GM12878 (cell line): ENCODE results near the gene ANKRD6. TPM values are rescaled to one million over a fixed set of nuclear protein-coding genes. Genes with fewer than 3 reads are reported as not detected.

Experiments used
- ASH2L ChIP-seq: fragments of 300-600, 200-600 bp; sonication (generic); IDR thresholded peaks from 2 replicates; pipeline ENCODE4 v1.6.1; 2017; ENCODE audit warnings: low read depth, mild to moderate bottlenecking, borderline replicate concordance
- BACH1 ChIP-seq: fragments of 450-650 bp; IDR thresholded peaks from 2 replicates; pipeline ENCODE4 v1.6.1; 2017; ENCODE audit warnings: mild to moderate bottlenecking, borderline replicate concordance
- CBX5 ChIP-seq: sonication (generic); IDR thresholded peaks from 2 replicates; pipeline ENCODE4 v1.6.1; 2016; ENCODE audit warnings: low read depth, moderate library complexity, mild to moderate bottlenecking, inconsistent platforms
- EP300 ChIP-seq, 2 experiments: fragments of 150-350 bp in 1 of 2; IDR thresholded peaks; 2 replicates each; pipeline ENCODE4 v1.6.1; 2011 to 2012; ENCODE audit warnings: low read depth in 2 of 2, low read length in 2 of 2, borderline replicate concordance in 1 of 2, improper control_type of control experiment in 1 of 2, inconsistent platforms in 1 of 2; ENCODE audit not compliant: control insufficient read depth in 1 of 2
- FOXM1 ChIP-seq: IDR thresholded peaks from 2 replicates; pipeline ENCODE4 v1.6.1; 2012; ENCODE audit warnings: low read depth, mild to moderate bottlenecking, inconsistent platforms, low read length, moderate library complexity
- HDGF ChIP-seq: fragments of 450-650 bp; IDR thresholded peaks from 2 replicates; pipeline ENCODE4 v1.6.1; 2016; ENCODE audit warnings: antibody characterized with exemption
- MYB ChIP-seq: fragments of 150-350 bp; IDR thresholded peaks from 2 replicates; pipeline ENCODE4 v1.6.1; 2014; ENCODE audit warnings: mild to moderate bottlenecking, low read depth, low read length, borderline replicate concordance
- NFIC ChIP-seq: IDR thresholded peaks from 2 replicates; pipeline ENCODE4 v1.6.1; 2012; ENCODE audit warnings: low read depth, mild to moderate bottlenecking, inconsistent platforms, low read length, moderate library complexity
- NR2F1 ChIP-seq: fragments of 450-650 bp; conservative IDR thresholded peaks from 2 replicates; pipeline ENCODE4 v1.6.1; 2017; ENCODE audit warnings: mild to moderate bottlenecking
- SMAD1 ChIP-seq: fragments of 450-650 bp; IDR thresholded peaks from 2 replicates; pipeline ENCODE4 v1.6.1; 2018; ENCODE audit warnings: mild to moderate bottlenecking, low read depth; ENCODE audit not compliant: partially characterized antibody
- SP1 ChIP-seq: IDR thresholded peaks from one replicate; pipeline ENCODE4 v1.6.1; 2011; ENCODE audit warnings: low read depth, low read length
- STAT3 ChIP-seq: IDR thresholded peaks from 2 replicates; pipeline ENCODE4 v1.6.1; 2011; ENCODE audit warnings: low read depth, low read length, improper control_type of control experiment
- TCF3 ChIP-seq: IDR thresholded peaks from 2 replicates; pipeline ENCODE4 v1.6.1; 2012; ENCODE audit warnings: low read depth, mild to moderate bottlenecking, low read length, borderline replicate concordance; ENCODE audit not compliant: insufficient read depth
- TCF7 ChIP-seq: IDR thresholded peaks from 2 replicates; pipeline ENCODE4 v1.6.1; 2014; ENCODE audit warnings: antibody characterized with exemption, borderline replicate concordance
- WRNIP1 ChIP-seq: IDR thresholded peaks from 2 replicates; pipeline ENCODE4 v1.6.1; 2011; ENCODE audit warnings: low read depth, low read length, improper control_type of control experiment, borderline replicate concordance
- ZBTB11 ChIP-seq: fragments of 450-650 bp; formaldehyde crosslinking; IDR thresholded peaks from 2 replicates; pipeline ENCODE4 v1.5.0; 2022; ENCODE audit warnings: mild to moderate bottlenecking, missing genetic modification characterization
- polyA plus RNA-seq, 11 experiments: library from polyadenylated mRNA; depleted of rRNA in 4 of 11; unstranded in 6 of 11; stranded (reverse) in 5 of 11; fragments of >200 nt; fragmentation: Nextera tagmentation in 4 of 11; fragmentation: Illumina TruSeq in 1 of 11; extraction: Ambion mirVana in 4 of 11; extraction: Trizol in 1 of 11; gene quantifications; 1 replicate in 1 of 11; 2 replicates in 10 of 11; pipeline versions ENCODE4 v1.2.1 to v1.2.3, GENCODE V29; 2011 to 2016; ENCODE audit warnings: inconsistent platforms in 2 of 11, missing spikeins in 2 of 11, low read depth in 1 of 11
- total RNA-seq, 4 experiments: library from RNA; depleted of rRNA in 3 of 4; stranded (reverse); fragments of >200 nt in 3 of 4; fragmentation: Illumina TruSeq in 1 of 4; extraction: Trizol in 1 of 4; gene quantifications; 2 replicates each; pipeline versions ENCODE4 v1.2.1 to v1.2.3, GENCODE V29; 2013 to 2021
- TF ChIP-seq, protein P1 (sequence below): fragments of 450-650 bp; IDR thresholded peaks from 2 replicates; pipeline ENCODE4 v1.6.1; 2017; ENCODE audit warnings: mild to moderate bottlenecking, moderate library complexity
- TF ChIP-seq, protein P2 (sequence below): fragments of 450-650 bp; IDR thresholded peaks from 2 replicates; pipeline ENCODE4 v1.6.1; 2017; ENCODE audit warnings: mild to moderate bottlenecking, moderate library complexity

The ANKRD6 gene
- total and polyA plus RNA-seq, 10 of the 15 experiments (the other 5 are each of a cell fraction or from before 2014, with no cell fraction given), result 0.03 to 0.90 (median 0.38) TPM

GRCh38 chr6:89638320-89639195, 205.6 kb downstream of the ANKRD6 start, which contains the start of gene LYRM2 (continued):
- TF ChIP-seq ZBTB11 (CRISPR knock-in tag) (no peak), MYB (no peak), EP300 (IDR thresholded peaks at IDR 0.05; ENCODE audit: borderline replicate concordance in 1 of 2, control insufficient read depth in 1 of 2, low read depth in 2 of 2, low read length in 2 of 2) (no peak), FOXM1 (no peak), SP1 (no peak), NFIC (no peak), NR2F1 (no peak), SMAD1 (peak; percentile 84), CBX5 (no peak), STAT3 (no peak), TCF7 (no peak), WRNIP1 (no peak), HDGF (peak; percentile 71), ASH2L (0 out of 2 replicates have a peak, but pooled peaks have one; percentile 74), BACH1 (peak; percentile 28; the same call in 1 of the 2 replicates), TCF3 (0 out of 2 replicates have a peak, but pooled peaks have one; percentile 32)
- TF ChIP-seq, protein P1, sequence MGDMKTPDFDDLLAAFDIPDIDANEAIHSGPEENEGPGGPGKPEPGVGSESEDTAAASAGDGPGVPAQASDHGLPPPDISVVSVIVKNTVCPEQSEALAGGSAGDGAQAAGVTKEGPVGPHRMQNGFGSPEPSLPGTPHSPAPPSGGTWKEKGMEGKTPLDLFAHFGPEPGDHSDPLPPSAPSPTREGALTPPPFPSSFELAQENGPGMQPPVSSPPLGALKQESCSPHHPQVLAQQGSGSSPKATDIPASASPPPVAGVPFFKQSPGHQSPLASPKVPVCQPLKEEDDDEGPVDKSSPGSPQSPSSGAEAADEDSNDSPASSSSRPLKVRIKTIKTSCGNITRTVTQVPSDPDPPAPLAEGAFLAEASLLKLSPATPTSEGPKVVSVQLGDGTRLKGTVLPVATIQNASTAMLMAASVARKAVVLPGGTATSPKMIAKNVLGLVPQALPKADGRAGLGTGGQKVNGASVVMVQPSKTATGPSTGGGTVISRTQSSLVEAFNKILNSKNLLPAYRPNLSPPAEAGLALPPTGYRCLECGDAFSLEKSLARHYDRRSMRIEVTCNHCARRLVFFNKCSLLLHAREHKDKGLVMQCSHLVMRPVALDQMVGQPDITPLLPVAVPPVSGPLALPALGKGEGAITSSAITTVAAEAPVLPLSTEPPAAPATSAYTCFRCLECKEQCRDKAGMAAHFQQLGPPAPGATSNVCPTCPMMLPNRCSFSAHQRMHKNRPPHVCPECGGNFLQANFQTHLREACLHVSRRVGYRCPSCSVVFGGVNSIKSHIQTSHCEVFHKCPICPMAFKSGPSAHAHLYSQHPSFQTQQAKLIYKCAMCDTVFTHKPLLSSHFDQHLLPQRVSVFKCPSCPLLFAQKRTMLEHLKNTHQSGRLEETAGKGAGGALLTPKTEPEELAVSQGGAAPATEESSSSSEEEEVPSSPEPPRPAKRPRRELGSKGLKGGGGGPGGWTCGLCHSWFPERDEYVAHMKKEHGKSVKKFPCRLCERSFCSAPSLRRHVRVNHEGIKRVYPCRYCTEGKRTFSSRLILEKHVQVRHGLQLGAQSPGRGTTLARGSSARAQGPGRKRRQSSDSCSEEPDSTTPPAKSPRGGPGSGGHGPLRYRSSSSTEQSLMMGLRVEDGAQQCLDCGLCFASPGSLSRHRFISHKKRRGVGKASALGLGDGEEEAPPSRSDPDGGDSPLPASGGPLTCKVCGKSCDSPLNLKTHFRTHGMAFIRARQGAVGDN, result no peak; the same call in 1 of the 2 replicates
- TF ChIP-seq, protein P2, sequence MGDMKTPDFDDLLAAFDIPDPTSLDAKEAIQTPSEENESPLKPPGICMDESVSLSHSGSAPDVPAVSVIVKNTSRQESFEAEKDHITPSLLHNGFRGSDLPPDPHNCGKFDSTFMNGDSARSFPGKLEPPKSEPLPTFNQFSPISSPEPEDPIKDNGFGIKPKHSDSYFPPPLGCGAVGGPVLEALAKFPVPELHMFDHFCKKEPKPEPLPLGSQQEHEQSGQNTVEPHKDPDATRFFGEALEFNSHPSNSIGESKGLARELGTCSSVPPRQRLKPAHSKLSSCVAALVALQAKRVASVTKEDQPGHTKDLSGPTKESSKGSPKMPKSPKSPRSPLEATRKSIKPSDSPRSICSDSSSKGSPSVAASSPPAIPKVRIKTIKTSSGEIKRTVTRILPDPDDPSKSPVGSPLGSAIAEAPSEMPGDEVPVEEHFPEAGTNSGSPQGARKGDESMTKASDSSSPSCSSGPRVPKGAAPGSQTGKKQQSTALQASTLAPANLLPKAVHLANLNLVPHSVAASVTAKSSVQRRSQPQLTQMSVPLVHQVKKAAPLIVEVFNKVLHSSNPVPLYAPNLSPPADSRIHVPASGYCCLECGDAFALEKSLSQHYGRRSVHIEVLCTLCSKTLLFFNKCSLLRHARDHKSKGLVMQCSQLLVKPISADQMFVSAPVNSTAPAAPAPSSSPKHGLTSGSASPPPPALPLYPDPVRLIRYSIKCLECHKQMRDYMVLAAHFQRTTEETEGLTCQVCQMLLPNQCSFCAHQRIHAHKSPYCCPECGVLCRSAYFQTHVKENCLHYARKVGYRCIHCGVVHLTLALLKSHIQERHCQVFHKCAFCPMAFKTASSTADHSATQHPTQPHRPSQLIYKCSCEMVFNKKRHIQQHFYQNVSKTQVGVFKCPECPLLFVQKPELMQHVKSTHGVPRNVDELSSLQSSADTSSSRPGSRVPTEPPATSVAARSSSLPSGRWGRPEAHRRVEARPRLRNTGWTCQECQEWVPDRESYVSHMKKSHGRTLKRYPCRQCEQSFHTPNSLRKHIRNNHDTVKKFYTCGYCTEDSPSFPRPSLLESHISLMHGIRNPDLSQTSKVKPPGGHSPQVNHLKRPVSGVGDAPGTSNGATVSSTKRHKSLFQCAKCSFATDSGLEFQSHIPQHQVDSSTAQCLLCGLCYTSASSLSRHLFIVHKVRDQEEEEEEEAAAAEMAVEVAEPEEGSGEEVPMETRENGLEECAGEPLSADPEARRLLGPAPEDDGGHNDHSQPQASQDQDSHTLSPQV, result no peak
